ENCODE data around the gene C6orf120. TPM values are rescaled to one million over a fixed set of nuclear protein-coding genes. Genes with fewer than 3 reads are reported as not detected.

C6orf120 gene
- 38.9 and 47.3 TPM in 2 replicates for total RNA-seq

DNA sequence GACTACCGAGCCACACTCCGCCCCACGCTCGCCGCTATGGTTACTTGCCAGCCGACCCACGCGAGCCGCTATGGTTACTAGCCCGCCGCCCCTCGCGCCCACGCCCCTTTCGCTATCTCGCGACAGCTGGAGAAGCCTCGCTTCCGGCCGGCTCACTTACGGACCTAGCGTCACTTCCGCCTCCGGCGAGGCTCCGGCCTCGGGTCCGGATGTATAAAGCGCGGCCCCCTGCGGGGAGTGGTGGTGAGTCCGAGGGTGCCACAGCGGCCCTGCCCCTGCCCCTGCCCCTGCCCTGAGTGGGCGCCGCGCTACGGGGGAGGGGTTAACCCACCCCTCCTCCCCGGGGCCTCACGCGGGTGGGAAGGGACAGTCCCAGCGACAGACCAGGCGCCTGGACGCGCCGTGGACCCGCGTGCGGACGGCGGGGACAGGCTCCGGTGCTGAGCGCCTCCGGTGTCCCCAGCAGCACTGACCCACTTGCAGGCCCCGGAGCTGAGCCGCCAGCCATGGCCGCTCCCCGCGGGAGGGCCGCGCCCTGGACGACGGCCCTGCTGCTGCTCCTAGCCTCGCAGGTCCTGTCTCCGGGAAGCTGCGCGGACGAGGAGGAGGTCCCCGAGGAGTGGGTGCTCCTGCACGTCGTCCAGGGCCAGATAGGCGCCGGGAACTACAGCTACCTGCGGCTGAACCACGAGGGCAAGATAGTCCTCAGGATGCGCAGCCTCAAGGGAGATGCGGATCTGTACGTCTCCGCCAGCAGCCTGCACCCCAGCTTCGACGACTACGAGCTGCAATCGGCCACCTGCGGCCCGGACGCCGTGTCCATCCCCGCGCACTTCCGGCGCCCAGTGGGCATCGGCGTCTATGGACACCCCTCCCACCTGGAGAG, at the start of gene C6orf120, which contains the start of gene WDR27:
Gene C6orf120, plus strand, starts transcription at position 173 of the 886 bp plus-strand sequence. Its CDS starts 334 bp downstream, at position 507.
Gene WDR27, minus strand, starts transcription at position 76 of the 886 bp plus-strand sequence. CDS start 13,024 bp downstream, outside the sequence.

DNA sequence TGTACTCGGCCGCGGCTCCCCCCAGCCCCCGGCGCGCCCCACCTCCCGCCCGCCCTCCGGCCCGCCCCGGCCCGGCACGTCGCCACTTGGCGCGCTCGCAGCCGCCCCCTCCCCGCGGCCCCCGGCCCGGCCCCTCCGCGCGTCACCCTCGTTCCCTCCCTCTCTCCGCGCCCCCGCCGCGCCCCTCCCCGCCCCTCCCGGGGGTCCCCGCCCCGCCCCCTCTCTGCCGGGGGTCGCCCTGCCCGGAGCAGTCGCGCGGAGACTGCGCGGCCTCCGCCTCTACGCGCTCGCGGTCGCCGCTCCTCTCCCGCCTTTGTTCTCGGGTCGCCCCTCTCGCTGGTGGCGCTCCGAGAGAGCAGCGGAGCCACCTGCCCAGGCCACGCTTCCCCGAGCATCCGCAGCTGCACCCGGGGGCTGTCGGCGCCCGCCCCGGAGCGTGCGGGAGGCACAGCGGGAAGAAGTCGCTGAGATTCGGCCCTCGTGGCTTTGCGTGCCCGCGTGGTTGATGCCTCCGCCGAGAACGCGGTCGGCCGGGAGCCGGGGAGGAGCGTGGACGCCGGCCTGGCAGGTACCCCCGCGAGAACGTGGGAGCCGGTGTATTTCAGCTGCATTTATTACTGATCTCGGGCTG, 22.7 kb downstream of the C6orf120 start, which contains the start of gene PHF10:
Gene PHF10, minus strand, starts transcription at position 7 of the 631 bp plus-strand sequence. CDS start 569 bp downstream, outside the sequence.

DNA sequence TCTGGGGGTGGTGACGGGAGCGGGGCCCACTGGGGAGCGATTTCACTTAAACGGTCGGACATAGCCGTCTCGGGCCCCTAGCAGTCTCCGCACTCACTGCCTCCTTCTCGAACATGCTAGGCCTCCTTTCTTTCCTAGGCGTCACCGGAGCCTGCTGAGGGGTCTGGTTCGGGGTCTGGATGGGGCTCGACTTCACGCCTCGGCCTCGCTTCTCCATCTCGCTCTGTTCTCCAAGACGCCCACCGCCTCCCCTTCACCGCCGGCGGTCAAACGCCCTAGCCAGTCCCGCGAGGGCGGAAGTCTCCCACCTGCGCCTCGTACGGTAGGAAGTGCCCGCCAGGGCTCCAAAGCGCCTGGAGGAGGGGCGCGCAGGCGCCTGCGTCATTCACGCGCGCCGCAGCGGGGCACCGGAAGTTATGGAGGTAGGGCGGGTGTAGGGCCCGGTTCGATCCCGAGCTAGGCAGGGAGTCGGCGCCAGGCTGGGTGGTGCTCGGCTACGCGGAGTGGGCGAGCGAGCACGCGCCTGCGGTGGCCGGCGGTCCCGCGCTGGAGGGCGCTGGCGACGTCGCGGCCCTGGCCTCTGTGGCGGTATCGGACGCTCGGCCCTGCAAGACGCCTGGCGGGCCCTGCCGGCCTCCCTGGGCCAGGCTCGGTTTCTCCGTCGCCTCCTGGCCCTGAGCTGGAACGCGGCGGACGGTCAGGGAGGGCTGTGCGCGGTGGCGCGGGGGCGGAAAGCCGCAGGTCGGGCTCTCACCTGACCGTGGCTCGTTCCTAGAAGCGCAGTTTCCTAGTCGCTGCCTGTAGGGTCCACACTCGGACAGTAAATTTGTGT, 49.5 kb downstream of the C6orf120 start, which contains the start of the genes DYNLT2 and ERMARD:
Gene DYNLT2, minus strand, starts transcription at position 331 of the 832 bp plus-strand sequence. Its CDS starts 114 bp downstream, at position 217.
Gene ERMARD, plus strand, starts transcription at position 381 of the 832 bp plus-strand sequence. Its CDS starts 36 bp downstream, at position 417.

Other genes starting within 250 kb of the C6orf120 start
- gene WDR27, start 97 bp upstream of the C6orf120 start, total RNA-seq = 22.4 and 27.6 TPM in 2 replicates
- gene PHF10, start 22.4 kb downstream of the C6orf120 start, total RNA-seq = 8.1 and 8.8 TPM in 2 replicates
- 0.37 and 0.98 TPM in 2 replicates for gene DYNLT2, start 49.4 kb downstream of the C6orf120 start, total RNA-seq
- 18.7 and 19.0 TPM in 2 replicates for gene ERMARD, start 49.5 kb downstream of the C6orf120 start, total RNA-seq

Data from subcutaneous preadipocyte (primary cell).